ENCODE measurements around the gene AKAP6. TPM values are rescaled to one million over a fixed set of nuclear protein-coding genes. Genes with fewer than 3 reads are reported as not detected.

The AKAP6 gene
- total RNA-seq, 1 experiment from 2014 or later, result 2.0 TPM

DNA sequence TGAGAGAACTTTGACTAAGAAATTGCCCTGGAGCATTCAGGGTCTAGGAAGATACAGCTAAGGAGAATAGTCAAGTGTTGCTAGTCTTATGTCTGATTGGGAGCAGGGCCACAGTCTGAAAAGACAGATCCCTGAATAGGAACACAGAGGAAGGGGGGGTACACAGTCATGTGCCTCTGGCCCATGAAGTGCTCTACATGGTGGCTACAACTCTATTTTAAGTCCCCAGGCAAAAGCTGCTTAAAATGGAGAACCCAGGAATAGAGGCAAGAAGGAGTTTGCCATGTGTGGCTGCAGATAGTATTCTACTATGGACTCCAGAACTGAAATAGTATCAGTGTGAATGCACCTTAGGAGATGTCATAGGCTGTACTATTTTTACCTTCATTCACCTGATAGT is 491.6 kb downstream of the AKAP6 start:
- in situ Hi-C loops (cut with HindIII; ENCODE audit: low pct_unique_long_range_greater_than_20kb, low sequenced_read_pairs), result no loop called here

DNA sequence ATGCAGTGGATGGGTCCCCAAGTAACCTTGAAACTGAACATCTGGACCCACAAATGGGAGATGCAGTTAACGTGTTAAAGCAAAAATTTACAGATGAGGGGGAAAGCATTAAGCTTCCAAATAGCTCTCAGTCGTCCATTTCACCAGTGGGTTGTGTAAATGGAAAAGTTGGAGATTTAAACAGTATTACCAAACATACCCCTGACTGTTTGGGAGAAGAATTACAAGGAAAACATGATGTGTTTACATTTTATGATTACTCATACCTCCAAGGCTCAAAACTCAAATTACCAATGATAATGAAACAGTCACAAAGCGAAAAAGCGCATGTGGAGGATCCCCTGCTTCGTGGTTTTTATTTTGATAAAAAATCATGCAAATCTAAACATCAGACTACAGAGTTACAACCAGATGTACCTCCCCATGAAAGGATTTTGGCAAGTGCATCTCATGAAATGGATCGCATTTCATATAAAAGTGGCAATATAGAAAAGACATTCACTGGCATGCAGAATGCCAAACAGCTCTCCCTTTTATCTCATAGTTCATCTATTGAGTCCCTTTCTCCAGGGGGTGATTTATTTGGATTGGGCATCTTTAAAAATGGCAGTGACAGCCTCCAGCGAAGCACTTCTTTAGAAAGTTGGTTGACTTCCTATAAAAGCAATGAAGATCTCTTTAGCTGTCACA is 493.0 kb downstream of the AKAP6 start:
- no peak for DNase-seq (ENCODE audit: low read depth)
- in situ Hi-C loops (cut with HindIII; ENCODE audit: low pct_unique_long_range_greater_than_20kb, low sequenced_read_pairs), result no loop called here

More for the DNA sequence above, 491.6 kb downstream of the AKAP6 start:
- DNase-seq (ENCODE audit: low read depth), result no peak

DNA sequence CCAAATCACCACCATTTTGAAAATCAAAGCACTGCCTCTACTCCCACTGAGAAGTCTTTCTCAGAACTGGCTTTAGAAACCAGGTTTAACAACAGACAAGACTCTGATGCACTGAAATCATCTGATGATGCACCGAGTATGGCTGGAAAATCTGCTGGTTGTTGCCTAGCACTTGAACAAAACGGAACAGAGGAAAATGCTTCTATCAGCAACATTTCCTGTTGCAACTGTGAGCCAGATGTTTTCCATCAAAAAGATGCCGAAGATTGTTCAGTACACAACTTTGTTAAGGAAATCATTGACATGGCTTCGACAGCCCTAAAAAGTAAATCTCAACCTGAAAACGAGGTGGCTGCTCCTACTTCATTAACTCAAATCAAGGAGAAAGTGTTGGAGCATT is 494.6 kb downstream of the AKAP6 start:
- in situ Hi-C loops (cut with HindIII; ENCODE audit: low pct_unique_long_range_greater_than_20kb, low sequenced_read_pairs), result no loop called here
- DNase-seq (ENCODE audit: low read depth), result no peak

DNA sequence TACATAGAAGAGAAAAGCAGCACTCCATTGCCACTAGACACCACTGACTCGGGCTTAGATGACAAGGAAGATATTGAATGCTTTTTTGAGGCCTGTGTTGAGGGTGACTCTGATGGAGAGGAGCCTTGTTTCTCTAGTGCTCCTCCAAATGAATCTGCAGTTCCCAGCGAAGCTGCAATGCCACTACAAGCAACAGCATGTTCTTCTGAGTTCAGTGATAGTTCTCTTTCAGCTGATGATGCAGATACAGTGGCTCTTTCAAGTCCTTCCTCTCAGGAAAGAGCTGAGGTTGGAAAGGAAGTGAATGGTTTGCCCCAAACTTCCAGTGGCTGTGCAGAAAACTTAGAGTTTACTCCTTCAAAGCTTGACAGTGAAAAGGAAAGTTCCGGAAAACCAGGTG is 495.1 kb downstream of the AKAP6 start:
- no peak for DNase-seq (ENCODE audit: low read depth)
- in situ Hi-C loops (cut with HindIII; ENCODE audit: low pct_unique_long_range_greater_than_20kb, low sequenced_read_pairs), result no loop called here

DNA sequence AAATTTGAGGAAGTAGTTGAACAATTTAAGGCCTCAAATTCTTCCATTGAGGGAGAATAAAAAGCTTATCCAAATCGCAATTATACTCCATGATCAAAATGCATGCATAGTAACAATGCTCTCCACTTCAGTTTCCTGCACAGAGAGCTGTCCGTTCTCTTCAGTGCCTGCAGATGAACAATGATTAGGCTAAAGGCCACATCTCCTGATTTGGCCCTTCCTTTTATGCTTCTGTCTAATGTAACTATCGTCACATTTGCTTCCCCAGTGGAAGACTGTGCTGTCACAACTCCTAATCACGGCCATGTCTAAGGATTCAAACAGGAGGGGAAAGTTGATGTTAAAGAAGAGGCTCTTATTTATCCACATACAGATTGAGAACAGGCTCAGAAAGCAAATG is 496.0 kb downstream of the AKAP6 start:
- in situ Hi-C loops (cut with HindIII; ENCODE audit: low pct_unique_long_range_greater_than_20kb, low sequenced_read_pairs), result no loop called here
- no peak for DNase-seq (ENCODE audit: low read depth)

DNA sequence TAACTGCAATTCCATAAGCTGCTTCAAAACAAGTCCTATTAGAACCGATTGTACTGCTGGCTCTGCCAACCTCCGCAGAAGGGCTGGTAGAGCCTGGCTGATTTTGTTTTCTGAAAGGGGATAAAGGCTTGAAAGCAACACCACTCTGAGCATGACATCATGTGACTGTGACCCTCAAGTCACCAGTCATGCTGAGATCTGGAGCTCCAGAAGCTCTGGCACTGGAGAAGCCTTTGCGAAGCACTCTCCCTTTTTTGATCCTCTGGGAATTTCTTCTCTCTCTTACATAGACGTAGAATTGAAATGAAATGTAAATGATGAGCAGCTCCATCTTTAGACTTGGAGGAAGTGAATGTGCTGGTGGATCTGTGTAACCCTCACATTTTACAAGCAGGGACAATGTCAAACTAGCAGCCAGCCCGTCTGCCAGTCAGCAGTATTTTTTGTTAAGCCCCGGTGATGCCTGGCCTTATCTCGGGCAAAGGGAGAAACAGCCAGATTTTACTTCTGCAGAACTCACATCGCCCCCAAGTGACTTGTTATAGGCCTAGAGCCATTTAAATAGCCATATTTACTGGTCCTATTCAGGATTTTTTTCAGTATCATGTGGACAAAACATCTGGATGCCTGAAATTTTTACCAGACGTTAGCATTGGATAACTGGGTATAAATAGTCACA is 497.4 kb downstream of the AKAP6 start:
- no peak for DNase-seq (ENCODE audit: low read depth)
- in situ Hi-C loops (cut with HindIII; ENCODE audit: low pct_unique_long_range_greater_than_20kb, low sequenced_read_pairs), result no loop called here

DNA sequence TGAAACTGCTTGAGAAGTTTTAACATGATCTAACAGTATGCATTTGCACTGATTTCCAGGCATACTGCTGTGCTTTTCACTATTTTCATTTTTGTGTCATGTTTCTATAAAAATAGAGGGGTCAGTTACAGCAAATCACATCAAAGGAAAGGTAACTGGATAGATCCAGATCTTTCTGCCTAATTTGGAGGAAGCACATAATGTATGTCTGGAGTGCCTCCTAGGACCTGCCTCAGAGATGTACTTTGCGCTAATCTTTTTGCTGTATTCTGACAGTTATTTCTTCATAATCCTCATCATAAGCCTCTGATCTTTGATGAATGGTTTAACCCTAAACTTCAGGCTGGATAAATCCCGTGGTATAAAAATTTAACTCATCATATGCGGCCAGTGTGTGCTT is 498.4 kb downstream of the AKAP6 start:
- in situ Hi-C loops (cut with HindIII; ENCODE audit: low pct_unique_long_range_greater_than_20kb, low sequenced_read_pairs), result no loop called here
- no peak for DNase-seq (ENCODE audit: low read depth)

DNA sequence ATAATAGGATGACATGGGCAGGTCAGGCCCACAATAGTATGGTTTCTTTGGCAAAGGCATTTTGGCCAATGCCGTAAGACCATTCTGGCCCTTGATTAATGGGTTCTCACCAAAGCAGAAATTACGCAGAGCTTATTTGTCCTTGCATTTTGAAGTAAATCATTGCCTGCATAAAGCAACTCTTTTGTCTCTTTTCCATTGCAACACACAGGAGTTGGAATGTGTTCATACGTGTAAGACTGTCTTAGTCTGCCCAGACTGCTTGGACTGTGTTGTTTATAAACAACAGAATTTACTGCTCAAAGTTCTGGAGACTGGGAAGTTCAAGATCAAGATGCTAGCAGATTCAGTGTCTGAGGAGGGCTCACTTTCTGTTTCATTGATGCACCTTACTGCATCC is 506.8 kb downstream of the AKAP6 start:
- in situ Hi-C loops (cut with HindIII; ENCODE audit: low pct_unique_long_range_greater_than_20kb, low sequenced_read_pairs), result no loop called here
- no peak for DNase-seq (ENCODE audit: low read depth)

DNA sequence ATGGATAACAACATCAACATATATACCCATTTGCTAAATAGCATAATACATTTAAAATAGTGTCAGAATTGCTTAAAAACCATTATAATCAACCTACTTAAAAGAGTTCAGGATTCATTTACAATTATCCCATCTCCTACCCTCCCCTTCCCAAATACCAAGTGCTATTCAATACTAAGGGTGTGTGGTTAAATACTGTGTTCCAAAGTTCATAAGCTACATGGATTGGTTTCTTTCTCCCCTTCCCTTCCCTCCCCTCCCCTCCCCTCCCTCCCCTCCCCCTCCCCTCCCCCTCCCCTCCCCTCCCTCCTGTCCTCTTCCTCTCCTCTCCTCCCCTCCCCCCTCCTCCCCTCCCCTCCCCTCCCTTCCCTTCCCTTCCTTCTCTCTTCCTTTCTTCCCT is 512.6 kb downstream of the AKAP6 start:
- in situ Hi-C loops (cut with HindIII; ENCODE audit: low pct_unique_long_range_greater_than_20kb, low sequenced_read_pairs), result no loop called here
- no peak for DNase-seq (ENCODE audit: low read depth)

DNA sequence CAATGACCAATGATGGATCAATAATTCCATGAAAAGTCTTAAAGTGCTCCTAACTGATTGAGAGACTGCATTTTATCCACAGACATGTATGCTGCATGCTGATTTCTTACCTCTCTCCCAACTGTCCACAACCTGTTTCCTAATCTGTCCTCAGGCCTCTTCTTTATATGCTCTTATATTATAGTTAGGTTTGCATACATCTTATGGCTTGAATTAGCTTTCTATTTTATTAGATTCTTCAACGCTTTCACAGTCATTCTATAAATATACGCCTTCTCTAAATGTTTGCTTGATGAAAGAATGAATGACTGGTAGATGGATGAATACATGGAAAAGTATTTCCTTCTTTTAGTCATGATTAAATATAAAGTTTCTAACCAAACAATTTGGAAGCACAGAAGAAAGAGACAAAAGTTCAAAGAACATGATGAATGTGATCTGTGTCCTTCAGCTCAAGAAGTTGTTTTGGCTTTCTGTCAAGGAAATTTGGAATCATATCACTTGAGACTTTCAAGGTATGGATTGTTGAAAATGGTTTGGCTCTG is 517.8 kb downstream of the AKAP6 start:
- in situ Hi-C loops (cut with HindIII; ENCODE audit: low pct_unique_long_range_greater_than_20kb, low sequenced_read_pairs), result no loop called here

DNA sequence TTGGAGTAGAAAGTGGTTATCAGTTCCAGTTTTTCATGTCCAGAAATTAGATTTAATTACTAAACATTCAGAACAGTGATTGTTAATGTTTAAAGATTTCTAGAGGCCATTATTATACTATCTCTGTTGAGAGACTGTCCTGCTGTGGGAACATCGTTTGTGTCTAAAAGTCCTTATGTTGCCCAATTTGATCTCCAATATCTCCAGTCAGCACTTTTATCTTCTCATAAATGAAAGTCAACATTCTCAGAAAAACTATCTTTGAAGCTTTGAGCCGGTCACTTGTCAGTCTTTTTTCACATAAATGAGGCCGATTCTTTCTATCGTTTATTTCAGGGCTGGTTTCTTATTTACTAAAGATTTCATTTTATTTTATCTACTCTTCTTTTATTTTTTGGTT is 518.8 kb downstream of the AKAP6 start:
- in situ Hi-C loops (cut with HindIII; ENCODE audit: low pct_unique_long_range_greater_than_20kb, low sequenced_read_pairs), result no loop called here

More for the DNA sequence above, 517.8 kb downstream of the AKAP6 start:
- DNase-seq (ENCODE audit: low read depth), result no peak

DNA sequence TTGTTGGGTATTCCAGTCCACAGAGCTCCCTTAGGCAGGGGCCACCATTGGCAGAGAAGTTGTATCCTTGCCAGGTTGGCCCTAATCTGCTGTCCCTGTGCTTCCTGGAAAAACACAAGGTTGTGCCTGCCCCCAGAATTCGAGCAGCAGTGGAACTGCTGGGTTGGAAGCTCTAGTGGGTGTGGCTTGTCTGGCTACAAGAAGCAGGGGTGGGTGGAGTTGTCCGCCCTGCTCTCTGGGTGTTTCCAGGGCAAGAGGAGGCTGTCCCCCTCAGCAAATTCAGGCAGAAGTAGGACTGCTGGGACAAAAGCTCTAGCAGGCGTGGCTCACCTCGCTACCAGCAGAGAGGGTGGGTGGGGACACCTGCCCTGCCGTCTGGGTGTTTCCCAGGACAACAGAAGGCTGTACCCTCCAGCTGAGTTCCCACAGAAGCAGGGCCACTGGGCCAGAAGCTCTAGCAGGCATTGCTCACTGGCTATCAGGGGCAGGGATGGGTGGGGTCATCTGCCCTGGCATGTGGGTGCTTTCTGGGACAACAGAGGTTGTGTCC is 536.8 kb downstream of the AKAP6 start:
- in situ Hi-C loops (cut with HindIII; ENCODE audit: low pct_unique_long_range_greater_than_20kb, low sequenced_read_pairs), result no loop called here
- no peak for DNase-seq (ENCODE audit: low read depth)

More for the DNA sequence above, 518.8 kb downstream of the AKAP6 start:
- DNase-seq (ENCODE audit: low read depth), result no peak

DNA sequence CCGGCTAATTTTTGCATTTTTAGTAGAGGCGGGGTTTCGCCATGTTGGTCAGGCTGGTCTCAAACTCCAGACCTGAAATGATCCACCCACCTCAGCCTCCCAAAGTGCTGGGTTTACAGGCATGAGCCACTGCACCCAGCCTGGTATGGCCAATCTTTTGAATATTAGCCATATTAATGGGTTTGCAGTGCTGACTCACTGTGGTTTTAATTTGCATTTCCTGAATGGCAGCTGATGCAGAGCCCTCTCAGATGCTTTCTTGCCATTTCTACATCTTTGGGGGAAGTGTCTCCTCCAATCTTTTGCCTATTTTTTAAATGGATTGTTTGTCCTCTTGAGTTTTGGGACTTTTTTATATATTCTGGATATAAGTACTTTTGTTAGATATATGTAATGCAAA is 554.1 kb downstream of the AKAP6 start:
- in situ Hi-C loops (cut with HindIII; ENCODE audit: low pct_unique_long_range_greater_than_20kb, low sequenced_read_pairs), result no loop called here
- DNase-seq (ENCODE audit: low read depth), result peak; percentile 23

Other genes with a start within 250 kb of the AKAP6 start
- not detected in 2 replicates for gene RNU6-7, start 127.3 kb upstream of the AKAP6 start, total RNA-seq (2014; rRNA removed; shearing (Covaris generic); ENCODE audit: low replicate concordance)
- gene RNU6-8, start 126.0 kb upstream of the AKAP6 start, total RNA-seq (2014; rRNA removed; shearing (Covaris generic); ENCODE audit: low replicate concordance), result not detected in 2 replicates

All from Caki2 (cell line).